Choroid plexus epithelial cell (primary cell): Measurements from ENCODE around the gene ITGA11.
"Not testable (repeated sequence)": the region's sequence is repeated elsewhere in the genome, so short reads cannot be mapped to it uniquely, and the experiment has no call there.

Experiments used
- DNase-seq: peaks from one replicate; pipeline ENCODE4 v3.0.0-alpha.2; 2010; ENCODE audit warnings: low read depth
- H3K4me3 ChIP-seq: 2 replicates; pipeline ENCODE4 v1.5.1; 2011; ENCODE audit warnings: low read depth, mild to moderate bottlenecking, control low read depth, low read length, moderate library complexity
- CTCF ChIP-seq: conservative IDR thresholded peaks from 2 replicates; pipeline ENCODE4 v1.5.1; 2011; ENCODE audit warnings: low read depth, mild to moderate bottlenecking, control low read depth, inconsistent platforms, low read length, moderate library complexity

Gene ITGA11

GRCh38 chr15:68427366-68427765 lies 4.6 kb downstream of the ITGA11 start:
- no peak overlapping the region for H3K4me3 ChIP-seq
- no peak for TF ChIP-seq CTCF
- DNase-seq: no peak

GRCh38 chr15:68426116-68426515 lies 5.8 kb downstream of the ITGA11 start:
- no peak for DNase-seq
- TF ChIP-seq CTCF: no peak
- no peak overlapping the region for H3K4me3 ChIP-seq

GRCh38 chr15:68425428-68426060 lies 6.4 kb downstream of the ITGA11 start:
- no peak for DNase-seq
- TF ChIP-seq CTCF: no peak
- no peak overlapping the region for H3K4me3 ChIP-seq

- DNase-seq: peak; percentile 22
- no peak for TF ChIP-seq CTCF
- H3K4me3 ChIP-seq: no peak overlapping the region
These were observed 7.1 kb downstream of the ITGA11 start for GRCh38 chr15:68424754-68425390.

GRCh38 chr15:68423359-68424296 lies 8.3 kb downstream of the ITGA11 start:
- no peak for DNase-seq
- TF ChIP-seq CTCF: no peak
- no peak overlapping the region for H3K4me3 ChIP-seq

- not testable (repeated sequence) for DNase-seq, H3K4me3 ChIP-seq
These were observed 9.4 kb downstream of the ITGA11 start for GRCh38 chr15:68422403-68423145.
